HG03108 (cell line): ENCODE data around the gene GLIPR2.
"Not testable (repeated sequence)": the region's sequence is repeated elsewhere in the genome, so short reads cannot be mapped to it uniquely, and the experiment has no call there.

Source experiments
- ATAC-seq: cut with Tn5 transposase; IDR thresholded peaks from one replicate; pipeline ENCODE4 v1.9.1; 2021; ENCODE audit warnings: moderate library complexity; ENCODE audit not compliant: unreplicated experiment

GLIPR2 gene, protein sequence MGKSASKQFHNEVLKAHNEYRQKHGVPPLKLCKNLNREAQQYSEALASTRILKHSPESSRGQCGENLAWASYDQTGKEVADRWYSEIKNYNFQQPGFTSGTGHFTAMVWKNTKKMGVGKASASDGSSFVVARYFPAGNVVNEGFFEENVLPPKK

DNA sequence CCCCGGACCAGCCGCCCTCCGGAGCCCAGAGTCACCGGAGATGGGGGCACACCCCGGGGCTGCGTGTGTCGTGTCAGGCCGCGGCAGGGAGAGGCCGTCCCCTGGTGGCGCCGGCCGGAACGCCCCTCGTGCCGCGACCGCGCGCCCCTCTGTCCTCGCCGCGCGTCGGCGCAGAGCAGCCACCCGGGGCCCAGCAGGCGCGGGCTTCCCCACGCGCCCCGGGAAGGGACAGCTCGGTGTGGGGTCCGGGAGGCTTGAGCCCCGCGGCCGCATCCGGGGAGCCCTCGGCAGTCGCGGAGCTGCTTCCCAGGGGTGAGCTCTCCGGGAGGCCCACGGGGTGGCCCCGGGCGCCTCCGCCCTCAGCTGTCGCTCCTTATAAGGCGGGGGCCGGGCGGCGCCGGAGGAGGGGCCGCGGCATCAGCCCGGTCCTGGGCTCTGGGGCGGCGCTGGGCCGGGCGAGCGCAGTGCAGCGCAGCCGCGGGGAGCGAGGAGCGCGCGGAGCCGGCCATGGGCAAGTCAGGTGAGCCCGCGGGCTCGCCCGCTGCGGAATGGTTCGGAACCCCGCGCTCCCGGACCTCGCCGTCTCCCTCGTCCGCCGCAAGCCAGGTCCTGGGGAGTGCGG, at the start of gene GLIPR2:
TSS of gene GLIPR2 (plus strand) at position 462 of the 622 bp plus-strand sequence. CDS start at position 508, 46 bp downstream.
- peak; percentile 94 for ATAC-seq

DNA sequence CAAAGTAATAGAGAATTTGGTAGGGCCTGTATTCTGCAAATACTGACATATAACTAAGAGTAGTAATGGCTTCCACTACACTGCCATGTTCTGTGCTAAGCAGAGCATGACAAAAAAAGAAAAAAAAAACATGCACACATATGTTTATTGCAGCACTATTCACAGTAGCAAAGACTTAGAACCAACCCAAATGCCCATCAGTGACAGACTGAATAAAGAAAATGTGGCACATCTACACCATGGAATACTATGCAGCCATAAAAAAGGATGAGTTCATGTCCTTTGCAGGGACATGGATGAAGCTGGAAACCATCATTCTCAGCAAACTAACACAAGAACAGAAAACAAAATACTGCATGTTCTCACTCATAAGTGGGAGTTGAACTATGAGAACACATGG, 49.5 kb upstream of the GLIPR2 start:
- ATAC-seq: not testable (repeated sequence)

DNA sequence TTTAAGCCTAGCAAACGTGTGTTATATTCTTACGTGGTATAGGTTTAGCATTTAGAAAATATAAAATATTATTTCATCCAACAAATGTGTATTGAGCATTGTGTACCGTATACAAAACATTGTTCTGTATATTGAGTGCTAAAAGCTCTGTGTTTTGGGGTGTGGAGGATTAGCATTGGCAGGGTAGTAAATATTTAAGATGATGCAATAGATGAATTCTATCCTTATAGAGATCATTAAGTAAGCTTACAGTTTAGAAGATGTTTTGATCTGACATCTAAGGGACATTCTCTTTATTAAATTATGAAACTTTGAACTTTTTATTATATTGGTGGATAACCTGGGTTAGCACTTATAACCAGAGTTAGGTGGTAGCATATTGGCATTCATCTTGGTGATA, 48.5 kb upstream of the GLIPR2 start:
- ATAC-seq: no peak

DNA sequence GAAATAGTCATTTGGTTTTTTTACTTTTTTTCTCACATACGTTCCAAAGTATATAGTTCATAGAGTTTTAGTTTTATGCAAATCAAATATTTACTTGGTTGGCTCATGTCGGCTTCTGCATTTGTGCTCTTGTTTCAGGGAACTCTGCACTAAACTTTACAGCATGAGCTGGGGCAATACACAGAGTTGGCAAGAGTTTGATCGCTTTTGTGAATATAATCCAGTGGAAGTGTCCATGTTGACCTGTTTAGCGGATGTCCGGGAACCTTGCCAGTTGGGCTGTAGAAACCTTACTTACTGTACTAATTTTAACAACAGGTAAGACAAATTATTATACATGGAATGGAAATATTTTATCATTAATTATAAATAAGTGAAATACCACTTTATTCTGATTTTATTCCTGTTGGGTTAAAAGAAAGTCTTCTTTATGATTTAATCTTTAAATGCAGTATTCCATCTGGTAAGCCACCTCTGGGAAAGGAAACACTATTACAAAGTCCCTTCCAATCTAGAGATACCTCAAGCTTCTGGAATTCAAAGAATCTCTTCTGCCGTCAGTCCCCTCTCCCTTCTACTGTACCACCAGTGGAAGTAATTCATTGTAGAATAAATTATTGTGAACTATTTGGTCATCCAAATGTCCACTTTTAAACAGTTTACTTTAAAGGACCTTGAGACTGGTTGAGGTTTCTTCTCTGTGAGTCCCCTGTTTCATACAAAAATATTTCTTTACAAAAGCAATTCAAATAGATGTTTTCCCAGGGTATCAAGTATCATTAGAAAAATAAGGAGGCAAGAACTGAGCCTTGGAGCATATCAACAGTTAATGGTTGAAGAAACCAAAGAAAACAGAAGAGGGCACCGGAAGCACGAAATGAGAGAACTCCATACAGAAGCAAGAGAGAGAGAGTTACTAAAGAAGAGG, 45.2 kb upstream of the GLIPR2 start:
- ATAC-seq: no peak

DNA sequence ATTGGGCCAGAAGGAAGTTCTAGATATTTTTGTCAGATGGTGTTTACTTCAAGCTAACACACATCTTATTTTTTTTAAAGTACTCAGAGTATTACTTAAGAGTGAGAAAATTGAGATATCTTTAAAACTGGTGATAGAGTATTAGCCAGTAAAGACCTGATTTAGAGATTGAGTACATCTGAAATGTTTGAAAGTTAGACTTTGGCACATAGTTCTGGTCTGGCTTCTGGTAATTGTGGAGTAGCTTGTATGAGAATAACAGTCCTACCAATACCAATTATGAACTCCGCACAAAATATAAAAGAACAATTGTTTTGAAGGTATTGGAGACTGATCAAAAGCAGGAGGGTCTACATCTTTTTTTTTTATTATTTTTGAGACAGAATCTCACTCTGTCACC, 44.5 kb upstream of the GLIPR2 start:
- no peak for ATAC-seq

DNA sequence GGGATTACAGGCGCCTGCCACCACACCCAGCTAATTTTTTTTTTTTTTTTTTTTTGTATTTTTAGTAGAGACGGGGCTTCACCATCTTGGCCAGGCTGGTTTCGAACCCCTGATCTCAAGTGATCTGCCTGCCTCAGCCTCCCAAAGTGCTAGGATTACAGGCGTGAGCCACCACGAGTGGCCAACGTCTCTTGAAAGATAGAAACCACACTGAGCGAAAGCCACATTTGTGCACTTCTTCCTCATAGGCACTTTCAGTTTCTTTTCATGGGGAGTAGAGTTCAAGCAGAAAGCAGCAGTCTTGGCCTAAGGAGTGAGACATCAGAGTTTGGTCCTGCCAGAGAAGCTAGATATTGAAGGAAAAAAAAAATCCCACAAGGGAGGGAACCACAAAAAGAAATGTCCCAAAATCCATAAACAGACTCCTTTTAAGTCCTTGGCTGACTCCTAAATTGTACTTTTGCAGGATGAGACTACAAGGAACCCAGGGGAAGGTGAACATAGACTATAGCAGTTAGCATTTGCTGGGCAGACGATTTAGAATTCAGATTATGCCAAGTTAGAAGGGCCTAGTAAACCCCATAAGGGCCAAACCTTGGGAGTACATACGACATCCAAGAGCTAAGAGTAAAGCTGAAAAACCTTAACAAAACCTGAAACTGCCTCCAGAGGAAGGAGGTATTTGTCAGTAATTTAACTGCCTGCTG, 43.9 kb upstream of the GLIPR2 start:
- peak; percentile 97 for ATAC-seq

DNA sequence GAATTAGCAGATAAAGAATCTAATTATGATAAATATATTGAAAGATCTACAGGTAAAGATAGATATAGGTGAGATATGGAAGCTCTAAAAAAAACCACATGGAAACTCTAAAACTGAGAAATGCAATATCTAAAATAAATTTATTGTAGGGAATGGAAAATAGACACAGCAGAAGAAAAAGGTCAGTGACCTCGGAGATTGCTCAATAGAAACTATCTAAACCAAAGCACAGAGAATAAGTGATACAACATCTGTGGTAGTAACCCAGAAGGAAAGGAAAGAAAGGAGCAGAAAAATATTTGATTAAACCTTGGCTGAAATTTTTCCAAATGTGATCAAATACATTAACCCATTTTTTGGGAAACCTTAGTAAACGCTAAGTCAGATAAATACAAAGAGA, 43.1 kb upstream of the GLIPR2 start:
- ATAC-seq: no peak

DNA sequence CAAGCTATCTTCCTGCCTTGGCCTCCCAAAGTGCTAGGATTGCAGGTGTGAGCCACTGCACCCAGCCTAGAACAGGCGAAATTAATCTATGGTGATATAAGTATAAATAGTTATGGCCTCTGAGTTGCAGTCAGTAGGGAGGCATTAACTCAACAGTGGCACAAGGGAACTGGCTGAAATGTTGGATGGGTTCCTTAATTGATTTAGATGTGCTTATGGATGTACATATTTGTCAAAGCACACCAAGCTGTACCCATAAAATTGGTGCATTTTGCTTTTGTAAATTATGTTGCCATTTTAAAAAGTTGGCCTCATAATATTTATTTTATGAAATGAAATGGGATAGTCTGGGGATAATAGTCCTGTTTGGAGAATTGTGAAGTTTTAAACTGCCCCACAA, 36.8 kb upstream of the GLIPR2 start:
- no peak for ATAC-seq

DNA sequence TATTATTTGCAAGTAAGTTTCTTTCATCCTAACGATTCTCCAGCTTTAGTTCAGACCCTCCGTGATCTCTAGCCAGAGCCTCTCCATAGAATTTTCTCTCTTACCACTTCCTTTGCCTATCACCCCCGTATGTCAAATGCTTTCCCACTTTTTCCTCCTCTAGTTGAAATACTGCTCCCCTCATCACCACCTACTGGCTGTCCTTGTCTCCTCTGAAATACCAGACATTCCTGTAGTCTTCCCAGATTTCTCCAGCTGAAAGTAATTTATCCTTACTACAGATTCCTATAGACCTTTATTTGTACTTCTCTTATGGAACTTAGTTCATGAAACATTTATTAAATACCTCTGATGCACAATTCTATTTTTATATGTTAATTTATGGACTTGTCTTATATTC, 36.0 kb upstream of the GLIPR2 start:
- ATAC-seq: no peak

DNA sequence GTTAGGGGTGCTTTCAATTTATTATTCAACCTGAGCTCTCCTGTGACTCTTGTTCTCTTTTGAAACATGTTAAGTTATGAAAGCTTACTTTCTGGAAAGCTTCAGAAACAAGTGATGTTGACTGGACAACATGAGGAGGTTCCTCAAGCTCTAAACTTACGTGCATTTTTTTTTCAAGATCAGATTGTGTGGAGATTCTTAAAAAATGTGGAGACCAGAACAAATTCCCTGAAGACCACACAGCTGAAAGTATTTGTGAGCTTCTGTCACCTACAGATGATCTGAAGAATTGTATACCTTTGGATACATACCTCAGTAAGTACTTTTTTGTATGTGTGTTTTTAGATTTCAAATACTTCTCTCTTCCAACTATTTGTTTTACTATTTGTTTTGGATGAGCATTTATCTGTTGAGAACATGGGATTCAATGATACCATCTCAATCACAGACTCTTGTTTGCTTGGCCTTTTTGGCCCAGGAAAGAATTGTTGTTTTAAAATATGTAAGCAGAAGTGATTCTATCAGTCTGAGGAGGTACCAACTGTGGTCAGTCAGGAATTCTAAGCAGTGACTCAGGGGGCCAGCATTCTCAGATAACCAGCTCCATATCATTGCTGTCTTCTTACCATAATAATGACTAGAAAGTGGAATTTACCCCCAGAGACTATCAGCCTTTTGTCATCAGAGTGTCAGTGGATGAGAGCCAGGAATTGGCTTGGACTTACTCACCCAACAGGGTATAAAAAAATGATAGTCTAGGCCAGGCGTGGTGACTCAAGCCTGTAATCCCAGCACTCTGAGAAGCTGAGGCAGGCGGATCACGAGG, 34.4 kb upstream of the GLIPR2 start:
- no peak for ATAC-seq

DNA sequence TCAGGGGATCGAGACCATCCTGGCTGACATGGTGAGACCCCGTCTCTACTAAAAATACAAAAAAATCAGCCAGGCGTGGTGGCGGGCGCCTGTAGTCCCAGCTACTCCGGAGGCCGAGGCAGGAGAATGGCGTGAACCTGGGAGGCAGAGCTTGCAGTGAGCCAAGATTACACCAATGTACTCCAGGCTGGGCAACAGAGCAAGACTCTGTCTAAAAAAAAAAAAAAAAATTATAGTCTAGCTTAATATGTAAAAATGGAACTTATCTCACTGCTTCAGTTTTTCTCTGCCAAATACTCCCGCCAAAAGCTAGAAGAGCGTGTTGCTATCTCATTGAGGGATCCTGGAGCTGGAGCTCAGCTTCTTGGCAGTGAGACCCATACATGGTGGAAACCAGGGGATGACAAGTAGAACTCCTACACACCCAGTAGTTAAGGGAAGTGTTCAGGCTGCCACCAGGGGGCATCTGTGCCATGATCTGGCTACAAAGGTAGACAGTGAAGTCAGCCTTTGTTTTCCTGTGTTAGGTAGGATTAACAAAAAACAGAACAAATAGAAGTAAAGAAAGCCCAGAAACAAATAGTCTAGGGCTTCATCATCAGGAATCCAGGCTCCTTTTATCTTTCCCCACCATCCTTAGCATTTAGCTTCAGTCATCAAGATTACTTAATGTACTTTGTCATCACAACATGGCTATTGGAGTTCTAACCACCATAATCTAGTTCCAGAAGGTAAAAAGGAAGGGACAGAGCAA, 33.6 kb upstream of the GLIPR2 start:
- peak; percentile 89 for ATAC-seq

DNA sequence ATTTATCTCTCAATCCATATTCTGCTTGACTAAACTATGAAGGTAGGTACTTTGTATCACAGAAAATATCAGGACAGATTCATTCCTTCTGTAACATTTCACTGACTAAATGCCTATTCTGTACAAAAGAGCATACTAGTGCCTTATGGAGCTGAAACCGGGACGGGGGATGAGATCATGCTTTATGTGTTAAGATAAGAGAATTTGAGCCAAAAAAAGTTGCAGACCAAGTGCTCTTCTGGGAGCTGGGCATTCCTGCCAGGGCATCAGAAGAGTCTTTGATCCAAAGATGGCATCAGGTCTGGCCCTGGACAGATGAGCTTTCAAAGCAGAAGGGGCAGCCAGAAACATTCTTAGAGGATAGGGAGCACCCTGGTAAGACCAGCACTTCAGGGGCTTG, 27.5 kb upstream of the GLIPR2 start:
- no peak for ATAC-seq

DNA sequence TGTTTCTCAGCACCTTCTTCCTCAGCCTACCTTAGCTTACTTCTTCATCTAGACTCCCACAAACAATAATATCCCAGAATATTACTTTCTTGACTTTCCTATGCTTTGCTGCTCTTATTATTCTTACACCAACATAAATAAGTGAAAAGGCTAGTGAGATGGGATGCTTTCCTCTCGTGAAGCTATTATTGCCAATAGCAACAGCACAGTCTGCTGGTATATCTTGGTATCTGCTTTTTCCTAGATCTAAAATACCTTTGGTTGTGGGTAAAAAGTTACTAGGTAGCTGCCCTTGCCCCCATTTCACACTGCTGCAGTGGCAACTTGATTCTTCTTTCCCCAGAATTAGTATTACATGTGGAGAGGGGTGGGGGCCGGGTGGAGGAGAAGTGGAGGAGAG, 26.1 kb upstream of the GLIPR2 start:
- ATAC-seq: no peak

DNA sequence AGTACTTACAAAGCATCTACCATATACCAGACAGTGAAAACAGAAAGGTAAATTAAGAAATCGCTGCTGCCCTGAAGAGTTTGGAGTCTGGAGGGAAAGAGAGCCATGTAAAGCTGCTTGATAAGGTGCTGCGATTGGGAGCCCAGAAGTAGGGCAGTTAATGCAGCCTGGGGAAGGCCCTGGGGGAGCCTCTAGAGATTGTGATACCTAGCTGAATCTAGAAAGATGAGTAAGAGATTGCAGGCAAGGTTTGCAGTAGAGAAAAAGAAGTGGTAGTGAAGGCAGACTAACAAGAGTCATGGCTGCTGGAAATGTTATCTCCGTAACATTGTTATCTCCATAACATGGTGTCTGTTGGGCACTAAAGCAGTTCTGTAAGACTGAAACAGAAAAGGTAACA, 24.0 kb upstream of the GLIPR2 start:
- ATAC-seq: no peak

DNA sequence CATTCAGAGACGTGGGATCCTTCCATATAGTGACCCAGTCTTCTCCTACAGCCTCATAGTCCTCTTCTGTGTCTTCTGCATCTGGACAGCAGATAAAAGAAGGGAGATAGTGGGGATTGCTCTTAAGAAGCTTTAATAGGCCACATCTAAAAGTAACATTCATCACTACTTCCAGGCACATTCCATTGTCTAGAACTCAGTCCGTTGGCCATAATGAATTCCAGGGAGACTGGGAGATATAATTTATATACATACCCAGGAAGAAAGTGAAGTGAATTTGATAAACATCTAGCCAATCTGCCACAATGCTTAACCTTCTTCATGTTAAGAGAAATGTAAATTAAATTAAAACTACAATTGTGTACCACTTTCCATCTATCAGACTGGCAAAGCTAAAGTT, 22.5 kb upstream of the GLIPR2 start:
- no peak for ATAC-seq

DNA sequence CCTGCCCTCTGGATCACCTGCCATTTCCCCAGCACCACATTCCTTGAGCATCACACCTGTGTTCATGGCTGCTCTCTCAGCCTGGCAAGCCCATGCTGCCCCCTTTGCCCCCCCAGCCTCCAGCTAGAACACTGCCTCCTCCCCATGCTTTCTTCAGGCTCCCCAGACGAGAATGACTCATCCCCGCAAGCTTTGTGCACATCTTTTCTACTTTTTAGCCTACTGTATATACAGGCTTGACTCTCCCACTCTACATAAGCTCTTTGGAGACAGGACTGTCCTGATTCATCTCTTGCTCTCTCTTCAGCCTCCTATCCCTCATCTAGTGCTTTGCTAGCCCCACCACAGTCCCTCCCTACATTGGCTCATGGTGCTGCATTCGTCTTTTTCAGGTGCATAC, 19.9 kb upstream of the GLIPR2 start:
- ATAC-seq: no peak

DNA sequence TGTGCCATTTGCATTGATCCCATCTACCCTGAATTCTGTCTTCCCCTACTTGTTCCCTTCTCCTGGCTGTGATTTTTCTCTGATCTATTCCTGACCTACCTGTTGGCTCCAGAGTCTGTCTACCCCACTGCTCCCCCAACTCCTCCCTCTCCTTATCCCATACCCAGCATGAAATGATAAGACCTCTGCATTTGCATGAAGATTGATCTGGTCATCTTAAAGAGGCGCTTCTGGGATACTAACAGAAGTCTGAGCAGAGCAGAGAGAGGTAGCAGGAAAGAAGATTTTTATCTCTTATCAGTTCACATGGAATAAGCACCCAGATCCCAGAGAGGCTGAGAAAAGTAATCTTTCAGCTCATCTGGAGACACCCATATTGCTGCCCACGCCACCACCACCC, 18.3 kb upstream of the GLIPR2 start:
- no peak for ATAC-seq

DNA sequence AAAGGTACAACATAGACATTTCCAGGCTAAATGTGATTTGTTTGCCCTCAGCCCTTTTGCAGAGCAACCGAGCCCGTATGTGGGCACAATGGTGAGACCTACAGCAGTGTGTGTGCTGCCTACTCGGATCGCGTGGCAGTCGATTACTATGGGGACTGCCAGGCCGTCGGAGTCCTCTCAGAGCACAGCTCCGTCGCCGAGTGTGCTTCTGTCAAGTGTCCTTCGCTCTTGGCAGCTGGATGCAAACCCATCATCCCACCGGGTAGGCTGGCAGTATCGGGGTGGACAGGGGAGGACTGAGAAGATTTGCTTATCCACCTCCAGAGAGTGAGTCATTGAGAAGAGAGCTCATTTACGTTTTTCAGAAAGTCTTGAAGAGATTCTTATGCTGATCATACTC, 17.8 kb upstream of the GLIPR2 start:
- no peak for ATAC-seq

DNA sequence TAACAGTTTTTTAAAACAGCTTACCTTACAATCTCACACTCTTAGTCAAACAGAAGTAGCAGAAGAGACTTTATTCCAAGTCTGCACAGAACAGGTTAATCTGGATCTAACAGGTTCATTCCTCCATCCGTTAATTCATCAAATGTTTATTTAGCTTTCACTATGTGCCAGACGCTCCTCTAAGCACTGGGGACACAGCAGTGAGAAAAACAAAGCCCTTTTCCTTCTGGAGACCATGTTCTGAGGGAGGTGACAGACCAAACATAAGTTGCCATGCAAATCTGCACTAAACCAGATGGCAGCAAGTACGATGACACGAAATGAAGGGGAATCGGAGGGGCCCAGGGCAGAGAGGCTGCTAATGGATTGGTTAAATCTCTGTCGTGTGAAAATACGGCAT, 17.1 kb upstream of the GLIPR2 start:
- no peak for ATAC-seq

DNA sequence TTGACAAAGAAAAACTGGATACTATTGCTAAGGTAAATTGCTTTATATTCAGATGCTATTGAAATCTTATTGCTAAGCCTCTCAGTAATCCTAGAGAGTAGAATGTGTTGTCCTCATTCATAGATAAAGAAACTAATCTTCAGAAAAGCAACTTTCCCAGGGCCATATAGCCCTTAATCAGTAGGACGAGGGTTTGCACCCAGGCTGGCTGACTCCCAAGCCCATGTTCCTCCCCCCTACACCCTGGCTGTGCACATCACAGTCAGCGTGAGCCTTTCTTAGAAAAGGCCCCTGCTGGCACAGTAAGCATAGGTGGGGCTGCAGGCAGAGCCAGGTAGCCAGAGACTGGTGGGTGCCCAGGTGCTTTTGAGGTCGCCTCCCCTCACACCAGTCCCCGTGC, 15.8 kb upstream of the GLIPR2 start:
- no peak for ATAC-seq
